CD8-positive, alpha-beta memory T cell (primary cell): Measurements from ENCODE around the gene ERFE. TPM values are rescaled to one million over a fixed set of nuclear protein-coding genes. Genes with fewer than 3 reads are reported as not detected.

Experiments
- CTCF ChIA-PET: fragments of 350-600 bp; sonication (Branson Sonifier 250); formaldehyde crosslinking; loops from one replicate; lab custom pipeline; 2021; ENCODE audit warnings: antibody characterized with exemption; lab: Charles Lee
- POLR2A ChIA-PET: fragments of 350-600 bp; sonication (Branson Sonifier 250); formaldehyde crosslinking; loops from one replicate; lab custom pipeline; 2021; ENCODE audit warnings: antibody characterized with exemption; lab: Charles Lee
- DNase-seq, 5 donors: peaks; one replicate each; pipeline versions ENCODE4 v3.0.0 to v3.0.0-alpha.2; 2020 to 2022; ENCODE audit warnings: mixed read lengths in 1 of 5
- H3K27ac ChIP-seq: one replicate; pipeline ENCODE4 v1.7.0; 2013; ENCODE audit warnings: low read depth, mild to moderate bottlenecking, low read length, moderate library complexity
- H3K27me3 ChIP-seq: 2 replicates; pipeline ENCODE4 v1.7.0; 2013; ENCODE audit warnings: low read length, mild to moderate bottlenecking; ENCODE audit not compliant: insufficient read depth, poor library complexity, severe bottlenecking
- H3K36me3 ChIP-seq: 2 replicates; pipeline ENCODE4 v1.7.0; 2013; ENCODE audit warnings: mild to moderate bottlenecking, low read length, moderate library complexity; ENCODE audit not compliant: insufficient read depth
- H3K4me1 ChIP-seq: 2 replicates; pipeline ENCODE4 v1.7.0; 2013; ENCODE audit warnings: mild to moderate bottlenecking, low read length, moderate library complexity; ENCODE audit not compliant: insufficient read depth
- H3K4me3 ChIP-seq: 2 replicates; pipeline ENCODE4 v1.7.0; 2013; ENCODE audit warnings: mild to moderate bottlenecking, low read length
- H3K9me3 ChIP-seq: 2 replicates; pipeline ENCODE4 v1.7.0; 2013; ENCODE audit warnings: mild to moderate bottlenecking, low read length
- H3K27ac Mint-ChIP-seq, 8 donors: one replicate each; pipeline ENCODE4 v1.8.0; 2020 to 2021; ENCODE audit warnings: mixed read lengths in 8 of 8, mild to moderate bottlenecking in 6 of 8, inconsistent platforms in 3 of 8, moderate library complexity in 3 of 8
- H3K27me3 Mint-ChIP-seq, 2 donors: one replicate each; pipeline ENCODE4 v1.8.0; 2020 to 2021; ENCODE audit warnings: mixed read lengths in 2 of 2, mild to moderate bottlenecking in 1 of 2, moderate library complexity in 1 of 2
- H3K36me3 Mint-ChIP-seq, 3 donors: one replicate each; pipeline ENCODE4 v1.8.0; 2020 to 2021; ENCODE audit warnings: mixed read lengths in 3 of 3, inconsistent platforms in 1 of 3, mild to moderate bottlenecking in 1 of 3
- H3K4me1 Mint-ChIP-seq, 3 donors: one replicate each; pipeline ENCODE4 v1.8.0; 2020 to 2021; ENCODE audit warnings: mixed read lengths in 3 of 3, inconsistent platforms in 1 of 3, mild to moderate bottlenecking in 1 of 3
- H3K4me3 Mint-ChIP-seq, 7 donors: one replicate each; pipeline ENCODE4 v1.8.0; 2020 to 2021; ENCODE audit warnings: mixed read lengths in 7 of 7, mild to moderate bottlenecking in 6 of 7, moderate library complexity in 4 of 7, inconsistent platforms in 2 of 7
- H3K9me3 Mint-ChIP-seq, 5 donors: one replicate each; pipeline ENCODE4 v1.8.0; 2020 to 2022; ENCODE audit warnings: mixed read lengths in 5 of 5, mild to moderate bottlenecking in 3 of 5, moderate library complexity in 2 of 5, inconsistent platforms in 1 of 5
- polyA plus RNA-seq: library from polyadenylated mRNA; unstranded; fragments of 300-500 nt; fragmentation: Illumina TruSeq; gene quantifications from one replicate; pipeline ENCODE4 v1.2.3, GENCODE V29; 2021
- total RNA-seq, 2 experiments: library from RNA; stranded (reverse); gene quantifications; one replicate each; pipeline ENCODE4 v1.2.3, GENCODE V29; 2021

ERFE gene
- total and polyA plus RNA-seq, 3 experiments from 2014 or later, result 0.24 TPM; not detected in 2

DNA sequence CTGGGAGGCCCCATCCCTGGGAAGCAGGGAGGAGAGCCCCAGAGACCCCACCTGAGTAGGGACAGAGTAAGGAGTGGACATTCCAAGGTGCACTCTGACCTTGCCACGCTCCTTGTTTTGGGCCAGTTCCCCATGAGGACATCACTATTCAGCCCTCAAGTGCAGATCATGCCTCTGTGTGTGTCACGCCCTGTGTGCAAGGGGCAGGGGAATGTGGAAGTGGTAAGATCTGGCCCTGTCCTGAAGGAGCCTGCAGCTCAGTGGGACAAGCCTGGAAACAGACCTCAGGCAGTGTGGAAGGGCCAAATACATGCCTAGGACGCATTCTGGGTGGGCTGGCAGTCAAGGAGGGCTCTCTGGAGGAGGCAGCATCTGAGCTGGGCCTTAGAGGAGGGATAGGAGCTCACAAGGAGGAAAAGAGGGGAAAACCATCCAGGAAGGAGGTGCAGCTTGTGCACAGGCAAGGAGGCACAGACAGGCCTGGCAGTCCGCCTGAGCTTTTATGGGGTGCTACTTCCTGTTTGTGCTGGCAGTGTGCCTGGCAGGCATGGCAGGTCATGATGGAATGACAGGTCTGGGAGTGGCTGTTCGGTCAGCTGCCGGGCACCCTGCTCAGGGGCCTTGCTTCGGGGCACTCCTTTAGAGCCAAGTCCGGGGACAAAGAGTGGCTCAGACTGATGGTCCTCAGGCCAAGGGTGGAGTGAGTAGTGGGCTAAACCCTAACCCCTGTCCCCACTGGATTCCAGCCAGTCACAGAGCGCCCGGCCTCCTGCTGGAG lies 17.0 kb upstream of the ERFE start:
- DNase-seq, result no peak
- H3K9me3 ChIP-seq, result no peaks in the 10 kb centered on the region
- Mint-ChIP-seq H3K27ac (peak overlapping the region in 2 of 8 donors; percentile 3 to 57), H3K27me3 (peaks cover 0 to 2% of the 10 kb centered on the region in 2 donors), H3K9me3 (no peaks in the 10 kb centered on the region), H3K4me3 (no peak overlapping the region), H3K36me3 (no peaks in the 10 kb centered on the region), H3K4me1 (peaks cover 4 to 7% (median 6%) of the 10 kb centered on the region in 3 donors)
- peaks cover 5% of the 10 kb centered on the region for H3K4me1 ChIP-seq
- H3K4me3 ChIP-seq, result no peak overlapping the region
- CTCF ChIA-PET, result no interaction called here
- H3K36me3 ChIP-seq, result no peaks in the 10 kb centered on the region
- H3K27me3 ChIP-seq, result no peaks in the 10 kb centered on the region
- POLR2A ChIA-PET, result no interaction called here
- no peak overlapping the region for H3K27ac ChIP-seq

DNA sequence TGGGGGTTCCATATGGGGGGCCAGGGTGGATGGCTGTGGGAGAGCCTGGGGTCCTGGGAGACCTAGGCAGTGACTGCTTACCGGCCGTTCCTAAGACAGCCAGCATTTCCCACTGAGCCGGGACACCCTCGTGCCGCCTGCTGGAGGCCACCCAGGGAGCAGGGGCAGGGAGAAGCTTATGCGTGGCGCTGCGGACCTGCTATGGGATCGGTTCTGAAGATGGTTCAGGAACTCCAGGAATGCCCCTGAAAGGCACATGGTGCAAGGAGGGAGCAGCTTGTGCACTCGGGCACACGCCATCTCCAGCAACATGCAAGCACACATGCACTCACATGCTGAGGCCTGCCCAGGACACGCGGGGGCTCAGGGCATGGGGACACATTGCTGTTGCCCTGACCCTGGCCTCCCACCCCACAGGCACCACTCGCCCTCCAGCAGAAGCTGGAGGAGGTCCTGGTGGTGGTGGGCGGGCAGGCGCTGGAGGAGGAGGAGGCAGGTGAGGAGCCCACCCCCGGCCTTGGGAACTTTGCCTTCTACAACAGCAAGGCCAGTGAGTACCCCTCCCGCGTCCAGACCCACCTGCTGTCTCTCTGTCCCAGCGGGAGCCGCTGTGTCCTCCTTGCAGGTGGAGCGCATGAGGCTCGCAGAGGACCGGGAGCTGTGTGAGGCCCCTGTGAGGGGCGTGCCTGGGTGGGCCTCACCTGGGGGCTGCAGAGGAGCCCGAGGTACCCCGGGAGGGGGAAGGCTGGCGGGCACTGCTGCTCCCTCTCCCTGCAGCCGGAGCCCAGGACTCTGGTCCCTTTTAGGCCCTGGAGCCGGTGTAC lies 16.2 kb upstream of the ERFE start:
- H3K4me1 ChIP-seq, result peaks cover 5% of the 10 kb centered on the region
- Mint-ChIP-seq H3K4me1 (peaks cover 4 to 7% (median 6%) of the 10 kb centered on the region in 3 donors), H3K9me3 (no peaks in the 10 kb centered on the region), H3K36me3 (no peaks in the 10 kb centered on the region), H3K4me3 (no peak overlapping the region), H3K27me3 (peaks cover 0 to 2% of the 10 kb centered on the region in 2 donors), H3K27ac (no peak overlapping the region)
- no peaks in the 10 kb centered on the region for H3K27me3 ChIP-seq
- no peak overlapping the region for H3K4me3 ChIP-seq
- no peaks in the 10 kb centered on the region for H3K36me3 ChIP-seq
- ChIA-PET CTCF (no interaction called here), POLR2A (no interaction called here)
- no peak overlapping the region for H3K27ac ChIP-seq
- H3K9me3 ChIP-seq, result no peaks in the 10 kb centered on the region
- DNase-seq, result no peak

DNA sequence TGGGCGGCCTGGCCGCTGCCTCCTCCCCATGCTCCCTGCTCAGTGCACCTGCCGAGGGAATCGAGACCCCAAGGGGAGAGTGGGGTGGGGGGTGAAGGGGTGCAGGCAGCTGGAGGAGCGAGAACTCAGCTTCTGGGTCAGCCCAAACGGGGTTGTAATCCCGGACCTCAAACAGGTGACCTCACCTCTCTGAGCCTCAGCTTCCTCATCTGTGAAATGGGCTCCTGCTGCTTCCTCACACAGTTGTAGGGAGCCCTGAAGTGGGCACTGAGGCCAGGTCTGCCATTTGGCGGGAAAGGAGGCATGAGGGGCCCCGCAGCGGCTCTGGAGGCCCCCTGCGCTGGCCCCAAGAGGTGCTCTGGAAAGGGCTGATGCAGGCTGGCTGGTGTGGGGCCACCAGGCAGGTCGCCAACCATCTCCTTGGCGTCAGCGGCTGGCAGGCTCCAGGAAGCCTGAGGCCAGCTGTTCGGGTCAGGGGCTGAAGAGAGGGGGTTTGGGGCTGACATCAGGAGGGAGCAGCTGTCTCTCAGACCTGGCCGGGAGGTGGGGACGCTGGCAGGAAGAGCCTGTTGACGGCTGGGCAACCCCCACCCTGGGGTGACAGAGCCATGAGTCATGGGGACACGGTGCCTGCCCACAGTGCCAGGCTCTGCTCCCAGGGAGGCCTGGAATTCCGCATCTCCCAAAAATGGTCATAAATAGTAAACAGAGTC lies 15.4 kb upstream of the ERFE start:
- no peak overlapping the region for H3K4me3 Mint-ChIP-seq
- H3K4me1 ChIP-seq, result peaks cover 5% of the 10 kb centered on the region
- CTCF ChIA-PET, result no interaction called here
- H3K27ac ChIP-seq, result no peak overlapping the region
- H3K4me3 ChIP-seq, result no peak overlapping the region
- no peaks in the 10 kb centered on the region for H3K9me3 ChIP-seq
- POLR2A ChIA-PET, result no interaction called here
- H3K27me3 ChIP-seq, result no peaks in the 10 kb centered on the region
- no peaks in the 10 kb centered on the region for H3K36me3 ChIP-seq
- peaks cover 4 to 7% (median 6%) of the 10 kb centered on the region in 3 donors for H3K4me1 Mint-ChIP-seq
- no peaks in the 10 kb centered on the region for H3K9me3 Mint-ChIP-seq
- H3K27ac Mint-ChIP-seq, result no peak overlapping the region
- no peaks in the 10 kb centered on the region for H3K36me3 Mint-ChIP-seq
- peaks cover 0 to under 1% of the 10 kb centered on the region in 2 donors for H3K27me3 Mint-ChIP-seq
- no peak for DNase-seq

DNA sequence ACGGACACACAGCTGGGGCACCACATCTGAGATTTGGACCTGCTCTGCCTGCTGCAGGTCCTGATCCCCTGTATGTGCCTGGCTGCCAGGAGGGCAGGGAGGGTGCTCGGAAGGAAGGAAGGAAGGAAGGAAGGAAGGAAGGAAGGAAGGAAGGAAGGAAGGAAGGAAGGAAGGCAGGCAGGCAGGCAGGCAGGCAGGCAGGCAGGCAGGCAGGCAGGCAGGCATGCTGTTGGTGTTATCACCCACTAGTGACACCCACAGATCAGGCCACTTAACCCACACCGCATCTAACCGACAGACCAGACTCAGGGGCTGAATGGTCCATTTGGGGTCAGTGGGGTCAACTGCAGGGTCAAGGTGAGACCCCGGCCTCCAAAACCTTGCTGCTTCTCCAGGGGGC lies 14.5 kb upstream of the ERFE start:
- Histone ChIP-seq H3K9me3 (no peaks in the 10 kb centered on the region), H3K4me1 (peaks cover 5% of the 10 kb centered on the region), H3K36me3 (no peaks in the 10 kb centered on the region), H3K4me3 (no peak overlapping the region), H3K27ac (no peak overlapping the region), H3K27me3 (no peaks in the 10 kb centered on the region)
- Mint-ChIP-seq H3K4me1 (peaks cover 4 to 7% (median 6%) of the 10 kb centered on the region in 3 donors), H3K27ac (peak overlapping the region in 1 of 8 donors; percentile 41), H3K36me3 (no peaks in the 10 kb centered on the region), H3K27me3 (no peaks in the 10 kb centered on the region), H3K4me3 (no peak overlapping the region), H3K9me3 (no peaks in the 10 kb centered on the region)
- POLR2A ChIA-PET, result no interaction called here
- DNase-seq, result no peak
- CTCF ChIA-PET, result no interaction called here

DNA sequence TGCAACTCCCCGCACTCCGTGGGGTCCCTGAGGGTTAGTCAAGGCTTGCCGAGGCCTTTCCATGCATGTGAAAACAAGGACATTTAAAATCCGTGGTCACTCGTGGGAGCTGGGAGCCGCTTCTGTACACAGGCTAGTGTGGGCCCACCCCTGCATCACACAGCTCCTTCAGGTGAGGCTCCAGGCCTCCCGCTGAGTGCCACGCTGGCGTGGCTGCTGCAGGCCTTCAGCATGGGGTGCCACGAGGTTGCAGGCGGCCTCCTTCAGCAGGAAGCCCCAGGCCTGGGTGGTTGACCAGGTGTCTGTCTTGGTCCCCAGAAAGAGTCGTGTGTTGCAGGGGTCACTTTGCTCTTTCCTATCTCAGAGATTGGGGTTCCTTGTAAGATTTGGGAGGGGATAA lies 13.7 kb upstream of the ERFE start:
- no peaks in the 10 kb centered on the region for H3K9me3 ChIP-seq
- Mint-ChIP-seq H3K4me3 (no peak overlapping the region), H3K9me3 (no peaks in the 10 kb centered on the region), H3K36me3 (no peaks in the 10 kb centered on the region), H3K27me3 (no peaks in the 10 kb centered on the region), H3K4me1 (peaks cover 4 to 7% (median 6%) of the 10 kb centered on the region in 3 donors), H3K27ac (peak overlapping the region in 1 of 8 donors; percentile 72)
- no peak overlapping the region for H3K27ac ChIP-seq
- DNase-seq, result no peak
- H3K4me3 ChIP-seq, result no peak overlapping the region
- peaks cover 5% of the 10 kb centered on the region for H3K4me1 ChIP-seq
- ChIA-PET POLR2A (no interaction called here), CTCF (no interaction called here)
- no peaks in the 10 kb centered on the region for H3K27me3 ChIP-seq
- no peaks in the 10 kb centered on the region for H3K36me3 ChIP-seq

DNA sequence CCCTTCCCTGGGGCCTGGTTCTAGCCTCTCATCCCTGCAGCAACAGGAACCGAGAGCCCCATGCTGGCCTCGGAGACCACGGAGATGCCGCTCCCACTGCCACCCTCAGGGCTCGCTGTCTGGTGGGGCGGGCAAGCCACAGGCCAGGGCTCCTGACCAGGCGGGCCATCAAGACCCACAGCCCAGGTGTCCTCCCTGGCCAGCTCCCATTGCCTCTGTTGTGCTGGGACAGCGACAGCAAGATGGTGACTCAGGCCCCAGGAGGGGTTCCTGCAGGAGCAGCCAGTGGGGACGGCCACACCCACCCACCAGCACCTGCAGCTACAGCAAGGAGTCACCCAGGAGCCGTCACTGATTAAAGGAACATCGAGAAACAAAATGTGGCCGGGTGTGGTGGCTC lies 12.9 kb upstream of the ERFE start:
- no peak overlapping the region for H3K27ac ChIP-seq
- H3K9me3 ChIP-seq, result no peaks in the 10 kb centered on the region
- DNase-seq, result no peak
- H3K36me3 ChIP-seq, result no peaks in the 10 kb centered on the region
- H3K9me3 Mint-ChIP-seq, result no peaks in the 10 kb centered on the region
- no peaks in the 10 kb centered on the region for H3K27me3 ChIP-seq
- no peaks in the 10 kb centered on the region for H3K27me3 Mint-ChIP-seq
- POLR2A ChIA-PET, result no interaction called here
- H3K4me1 ChIP-seq, result peaks cover 5% of the 10 kb centered on the region
- H3K4me1 Mint-ChIP-seq, result peaks cover 4 to 7% (median 6%) of the 10 kb centered on the region in 3 donors
- no peak overlapping the region for H3K4me3 Mint-ChIP-seq
- H3K36me3 Mint-ChIP-seq, result no peaks in the 10 kb centered on the region
- no peak overlapping the region for H3K27ac Mint-ChIP-seq
- no peak overlapping the region for H3K4me3 ChIP-seq
- CTCF ChIA-PET, result no interaction called here

DNA sequence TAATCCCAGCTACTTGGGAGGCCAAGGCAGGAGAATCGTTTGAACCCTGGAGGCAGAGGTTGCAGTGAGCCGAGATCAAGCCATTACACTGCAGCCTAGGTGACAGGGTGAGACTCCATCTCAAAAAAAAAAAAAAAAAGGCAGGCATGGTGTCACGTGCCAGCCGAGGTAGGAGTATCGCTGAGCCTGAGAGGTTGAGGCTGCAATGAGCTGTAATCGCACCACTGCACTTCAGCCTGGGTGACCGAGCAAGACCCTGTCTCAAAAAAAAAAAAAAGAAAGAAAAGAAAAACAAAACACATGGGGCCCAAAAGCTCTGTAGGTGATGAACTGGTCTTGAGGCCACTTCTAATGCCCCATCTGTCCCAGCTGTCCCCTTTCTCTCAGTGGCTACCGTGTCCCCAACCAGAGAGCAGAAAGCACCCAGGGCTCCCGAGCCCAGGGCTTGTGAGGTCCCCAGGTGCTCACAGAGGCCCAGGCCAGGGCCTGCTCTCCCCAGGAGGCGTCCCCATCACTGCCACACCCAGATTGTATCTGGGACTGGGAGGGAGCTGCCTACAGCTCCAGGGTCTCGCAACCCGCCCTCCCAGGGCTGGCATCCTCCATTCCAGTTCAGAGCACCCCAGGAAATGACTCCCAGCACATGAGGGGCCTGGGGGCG lies 11.8 kb upstream of the ERFE start:
- Mint-ChIP-seq H3K27ac (no peak overlapping the region), H3K4me1 (peaks cover 0 to under 1% (median under 1%) of the 10 kb centered on the region in 3 donors), H3K36me3 (no peaks in the 10 kb centered on the region), H3K27me3 (no peaks in the 10 kb centered on the region), H3K9me3 (no peaks in the 10 kb centered on the region), H3K4me3 (no peak overlapping the region)
- Histone ChIP-seq H3K4me1 (no peaks in the 10 kb centered on the region), H3K36me3 (no peaks in the 10 kb centered on the region), H3K27ac (no peak overlapping the region), H3K4me3 (no peak overlapping the region), H3K9me3 (no peaks in the 10 kb centered on the region), H3K27me3 (no peaks in the 10 kb centered on the region)
- DNase-seq, result no peak
- ChIA-PET POLR2A (interaction anchor here (0.7 kb wide), 1 partner anchor 209 kb away, joined by 3 read pairs; no protein-coding TSS in a partner anchor), CTCF (no interaction called here)
